Activated B cell treated with CpG ODN at 0.5 μM for 24 hours (primary cell): Measurements from ENCODE around the gene KIAA1217. TPM values are rescaled to one million over a fixed set of nuclear protein-coding genes. Genes with fewer than 3 reads are reported as not detected.

Experiments
- ATAC-seq: fragments of 200-7000 bp; cut with Tn5 transposase; one replicate; pipeline ENCODE4 v1.10.0; 2021; ENCODE audit warnings: low read depth, mild to moderate bottlenecking, moderate library complexity
- CTCF ChIA-PET: fragments of 350-600 bp; sonication (Branson Sonifier 250); formaldehyde crosslinking; loops from one replicate; lab custom pipeline; 2021; ENCODE audit warnings: antibody characterized with exemption; lab: Charles Lee
- POLR2A ChIA-PET: fragments of 350-600 bp; sonication (Branson Sonifier 250); formaldehyde crosslinking; loops from one replicate; lab custom pipeline; 2021; ENCODE audit warnings: antibody characterized with exemption; lab: Charles Lee
- DNase-seq: peaks from one replicate; pipeline ENCODE4 v3.0.0; 2022
- H3K27ac Mint-ChIP-seq: one replicate; pipeline ENCODE4 v1.8.0; 2020; ENCODE audit warnings: mixed read lengths
- H3K27me3 Mint-ChIP-seq: one replicate; pipeline ENCODE4 v1.8.0; 2021; ENCODE audit warnings: mixed read lengths
- H3K36me3 Mint-ChIP-seq: one replicate; pipeline ENCODE4 v1.8.0; 2021; ENCODE audit warnings: low read depth, mixed read lengths
- H3K4me1 Mint-ChIP-seq: one replicate; pipeline ENCODE4 v1.8.0; 2021; ENCODE audit warnings: mixed read lengths
- H3K4me3 Mint-ChIP-seq: one replicate; pipeline ENCODE4 v1.8.0; 2020; ENCODE audit warnings: mild to moderate bottlenecking, mixed read lengths
- H3K9me3 Mint-ChIP-seq: one replicate; pipeline ENCODE4 v1.8.0; 2020; ENCODE audit warnings: mixed read lengths
- CTCF ChIP-seq: fragments of 200-600 bp; IDR thresholded peaks from one replicate; pipeline ENCODE4 v1.8.0; 2022; ENCODE audit warnings: antibody characterized with exemption, mild to moderate bottlenecking
- intact Hi-C: fragments of 100-400 bp; cut with micrococcal nuclease; formaldehyde crosslinking; loops from one replicate; pipeline ENCODE4 v1.15.1; 2024
- total RNA-seq: library from RNA; stranded (reverse); gene quantifications from 2 replicates; pipeline ENCODE4 v1.2.3, GENCODE V29; 2022

KIAA1217 gene
- total RNA-seq, 1 donor from 2014 or later, result 0.71 TPM

GRCh38 chr10:24453404-24453830 is 244.5 kb downstream of the KIAA1217 start:
- POLR2A ChIA-PET, result no interaction called here
- CTCF ChIA-PET, result no interaction called here

GRCh38 chr10:24453973-24454372 is 245.0 kb downstream of the KIAA1217 start:
- no peaks in the 10 kb centered on the region for H3K27me3 Mint-ChIP-seq
- H3K4me3 Mint-ChIP-seq, result no peak overlapping the region

More at GRCh38 chr10:24453404-24453830, 244.5 kb downstream of the KIAA1217 start:
- Mint-ChIP-seq H3K36me3 (no peaks in the 10 kb centered on the region), H3K27ac (no peak overlapping the region), H3K9me3 (no peaks in the 10 kb centered on the region), H3K27me3 (no peaks in the 10 kb centered on the region), H3K4me1 (no peaks in the 10 kb centered on the region), H3K4me3 (no peak overlapping the region)
- intact Hi-C loops, result no loop called here
- ATAC-seq, result no peak
- DNase-seq, result no peak
- TF ChIP-seq CTCF, result no peak

GRCh38 chr10:24455447-24455846 is 246.5 kb downstream of the KIAA1217 start:
- no peaks in the 10 kb centered on the region for H3K4me1 Mint-ChIP-seq
- POLR2A ChIA-PET, result no interaction called here
- CTCF ChIA-PET, result no interaction called here
- no peak overlapping the region for H3K27ac Mint-ChIP-seq
- no peak for DNase-seq
- H3K27me3 Mint-ChIP-seq, result no peaks in the 10 kb centered on the region
- no peak overlapping the region for H3K4me3 Mint-ChIP-seq
- no peak for ATAC-seq
- intact Hi-C loops, result no loop called here
- no peak for TF ChIP-seq CTCF
- H3K9me3 Mint-ChIP-seq, result no peaks in the 10 kb centered on the region
- no peaks in the 10 kb centered on the region for H3K36me3 Mint-ChIP-seq

More at GRCh38 chr10:24453973-24454372, 245.0 kb downstream of the KIAA1217 start:
- no peak for ATAC-seq
- Mint-ChIP-seq H3K4me1 (no peaks in the 10 kb centered on the region), H3K9me3 (no peaks in the 10 kb centered on the region), H3K27ac (no peak overlapping the region), H3K36me3 (no peaks in the 10 kb centered on the region)
- DNase-seq, result no peak
- ChIA-PET POLR2A (no interaction called here), CTCF (no interaction called here)
- TF ChIP-seq CTCF, result no peak
- intact Hi-C loops, result no loop called here

- CTCF ChIA-PET, result no interaction called here
- intact Hi-C loops, result no loop called here
- H3K9me3 Mint-ChIP-seq, result no peaks in the 10 kb centered on the region
- POLR2A ChIA-PET, result no interaction called here
- no peak for TF ChIP-seq CTCF
- H3K4me1 Mint-ChIP-seq, result no peaks in the 10 kb centered on the region
- no peak overlapping the region for H3K4me3 Mint-ChIP-seq
- no peaks in the 10 kb centered on the region for H3K36me3 Mint-ChIP-seq
- DNase-seq, result no peak
- no peak overlapping the region for H3K27ac Mint-ChIP-seq
- H3K27me3 Mint-ChIP-seq, result no peaks in the 10 kb centered on the region
- no peak for ATAC-seq
Measured at GRCh38 chr10:24456322-24456721, 247.4 kb downstream of the KIAA1217 start.

GRCh38 chr10:24457661-24458318 is 248.9 kb downstream of the KIAA1217 start:
- H3K4me3 Mint-ChIP-seq, result no peak overlapping the region
- no peaks in the 10 kb centered on the region for H3K9me3 Mint-ChIP-seq
- TF ChIP-seq CTCF, result no peak
- ChIA-PET POLR2A (no interaction called here), CTCF (no interaction called here)
- H3K27me3 Mint-ChIP-seq, result no peaks in the 10 kb centered on the region
- DNase-seq, result no peak
- ATAC-seq, result no peak
- H3K36me3 Mint-ChIP-seq, result no peaks in the 10 kb centered on the region
- no peaks in the 10 kb centered on the region for H3K4me1 Mint-ChIP-seq
- no peak overlapping the region for H3K27ac Mint-ChIP-seq
- intact Hi-C loops, result no loop called here
